ENCODE measurements around the gene PTCSC3. TPM values are rescaled to one million over a fixed set of nuclear protein-coding genes. Genes with fewer than 3 reads are reported as not detected.
A peak's percentile ranks its signal among the peaks of the same experiment; 100 is the strongest.

The PTCSC3 gene
- total RNA-seq, 2 donors from 2014 or later = not detected

- H3K9ac ChIP-seq (ENCODE audit: extremely low read depth, low read length, poor library complexity, severe bottlenecking) = no peak overlapping the region
- Mint-ChIP-seq H3K36me3 (ENCODE audit: low read depth) (no peaks in the 10 kb centered on the region), H3K27ac (no peak overlapping the region), H3K27me3 (ENCODE audit: insufficient read depth) (peaks cover 28% of the 10 kb centered on the region), H3K4me3 (no peak overlapping the region), H3K4me1 (peaks cover 59% of the 10 kb centered on the region), H3K9me3 (no peaks in the 10 kb centered on the region)
- no peaks in the 10 kb centered on the region for H3K36me3 ChIP-seq (ENCODE audit: control insufficient read depth, insufficient read depth, low read length)
- DNase-seq = no peak
- H3K27ac ChIP-seq (ENCODE audit: low read depth, low read length) = no peak overlapping the region
- no peaks in the 10 kb centered on the region for H3K9me3 ChIP-seq (ENCODE audit: control insufficient read depth, low read length)
- TF ChIP-seq CTCF (conservative IDR thresholded peaks at IDR 0.05) = no peak
- peaks cover 25% of the 10 kb centered on the region for H3K4me1 ChIP-seq (ENCODE audit: control insufficient read depth, insufficient read depth, low read length)
- H3K4me3 ChIP-seq (ENCODE audit: low read length) = no peak overlapping the region
- H3K27me3 ChIP-seq (ENCODE audit: control insufficient read depth, insufficient read depth, low read length, poor library complexity, severe bottlenecking) = no peaks in the 10 kb centered on the region
- 87% methylated on average over 1 of the region's 1 CpG; no CpG with 5 or more reads in 1 of the 2 experiments for WGBS, 2 experiments (ENCODE audit: insufficient coverage in 1 of 2, insufficient read length in 1 of 2)
These were observed 36.1 kb upstream of the PTCSC3 start for GRCh38 chr14:36212577-36212976.

GRCh38 chr14:36208690-36209278 is 32.3 kb upstream of the PTCSC3 start:
- Histone ChIP-seq H3K9me3 (ENCODE audit: control insufficient read depth, low read length) (no peaks in the 10 kb centered on the region), H3K27me3 (ENCODE audit: control insufficient read depth, insufficient read depth, low read length, poor library complexity, severe bottlenecking) (peaks cover 9% of the 10 kb centered on the region), H3K9ac (ENCODE audit: extremely low read depth, low read length, poor library complexity, severe bottlenecking) (no peak overlapping the region), H3K27ac (ENCODE audit: low read depth, low read length) (no peak overlapping the region), H3K4me1 (ENCODE audit: control insufficient read depth, insufficient read depth, low read length) (peaks cover 14% of the 10 kb centered on the region), H3K36me3 (ENCODE audit: control insufficient read depth, insufficient read depth, low read length) (no peaks in the 10 kb centered on the region), H3K4me3 (ENCODE audit: low read length) (no peak overlapping the region)
- DNase-seq = no peak
- Mint-ChIP-seq H3K9me3 (no peaks in the 10 kb centered on the region), H3K36me3 (ENCODE audit: low read depth) (no peaks in the 10 kb centered on the region), H3K27me3 (ENCODE audit: insufficient read depth) (peaks cover 24% of the 10 kb centered on the region), H3K27ac (no peak overlapping the region), H3K4me3 (no peak overlapping the region), H3K4me1 (peaks cover 27% of the 10 kb centered on the region)
- TF ChIP-seq CTCF (conservative IDR thresholded peaks at IDR 0.05) = no peak
- WGBS, 2 experiments (ENCODE audit: insufficient coverage in 1 of 2, insufficient read length in 1 of 2) = 67 to 83% methylated on average over 1 to 2 of the region's 2 CpGs

GRCh38 chr14:36207500-36207899 is 31.0 kb upstream of the PTCSC3 start:
- Histone ChIP-seq H3K9me3 (ENCODE audit: control insufficient read depth, low read length) (no peaks in the 10 kb centered on the region), H3K36me3 (ENCODE audit: control insufficient read depth, insufficient read depth, low read length) (no peaks in the 10 kb centered on the region), H3K27ac (ENCODE audit: low read depth, low read length) (no peak overlapping the region), H3K4me1 (ENCODE audit: control insufficient read depth, insufficient read depth, low read length) (peaks cover 6% of the 10 kb centered on the region), H3K9ac (ENCODE audit: extremely low read depth, low read length, poor library complexity, severe bottlenecking) (no peak overlapping the region), H3K4me3 (ENCODE audit: low read length) (no peak overlapping the region), H3K27me3 (ENCODE audit: control insufficient read depth, insufficient read depth, low read length, poor library complexity, severe bottlenecking) (peaks cover 9% of the 10 kb centered on the region)
- TF ChIP-seq CTCF (conservative IDR thresholded peaks at IDR 0.05) = peak; percentile 70
- peaks cover 20% of the 10 kb centered on the region for H3K4me1 Mint-ChIP-seq
- no peak overlapping the region for H3K27ac Mint-ChIP-seq
- H3K4me3 Mint-ChIP-seq = no peak overlapping the region
- H3K27me3 Mint-ChIP-seq (ENCODE audit: insufficient read depth) = peaks cover 24% of the 10 kb centered on the region
- no peaks in the 10 kb centered on the region for H3K36me3 Mint-ChIP-seq (ENCODE audit: low read depth)
- peaks cover 4% of the 10 kb centered on the region for H3K9me3 Mint-ChIP-seq
- 100% methylated on average over 1 of the region's 1 CpG for WGBS, 2 experiments (ENCODE audit: insufficient coverage in 1 of 2, insufficient read length in 1 of 2)
- DNase-seq = no peak

Measured in endodermal cell (in vitro differentiated cells).